Fibroblast of gingiva (primary cell): Measurements from ENCODE around the gene ANO9.
"Not testable (repeated sequence)": the region's sequence is repeated elsewhere in the genome, so short reads cannot be mapped to it uniquely, and the experiment has no call there.

ENCODE experiments used
- DNase-seq: peaks from one replicate; pipeline ENCODE4 v3.0.0-alpha.2; 2011; ENCODE audit warnings: low read depth

Gene ANO9

DNA sequence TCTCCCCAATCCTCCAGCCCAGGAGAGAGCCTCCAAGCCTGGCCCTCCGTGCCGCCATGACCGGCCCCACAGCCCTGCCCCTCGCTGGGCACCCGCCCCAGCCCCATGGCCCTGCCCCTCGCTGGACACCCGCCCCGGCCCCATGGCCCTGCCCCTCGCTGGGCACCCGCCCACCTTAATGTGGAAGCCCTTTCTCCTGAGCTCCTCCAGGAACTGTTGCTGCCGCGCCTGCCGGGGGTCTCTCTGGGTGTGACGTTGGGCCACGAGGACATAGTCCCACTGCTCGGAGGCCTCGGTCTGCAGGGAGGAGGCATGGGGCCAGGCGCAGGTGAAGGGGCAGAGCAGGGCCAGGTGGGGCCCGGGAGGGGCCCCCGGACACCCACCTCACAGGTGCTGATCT lies 8.2 kb downstream of the ANO9 start:
- DNase-seq: no peak

DNA sequence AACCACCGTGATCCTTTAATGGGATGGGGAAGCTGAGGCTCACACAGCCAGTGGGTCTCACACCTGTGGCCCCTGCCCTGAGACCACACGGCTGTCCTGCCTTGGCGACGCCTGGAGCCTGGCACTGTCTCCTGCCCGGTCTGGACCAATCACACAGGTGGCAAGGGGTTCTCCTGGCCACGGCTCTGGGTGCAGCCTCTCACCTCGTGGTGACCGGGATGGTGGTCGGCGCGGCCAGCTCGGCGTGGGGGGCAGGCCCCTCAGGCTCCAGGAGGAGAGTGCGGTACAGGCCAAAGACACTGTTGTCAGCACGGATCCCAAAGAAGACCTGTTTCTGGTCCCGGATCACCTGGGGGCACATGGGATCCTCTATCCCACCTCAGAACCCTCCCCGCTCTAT lies 8.7 kb downstream of the ANO9 start:
- no peak for DNase-seq

DNA sequence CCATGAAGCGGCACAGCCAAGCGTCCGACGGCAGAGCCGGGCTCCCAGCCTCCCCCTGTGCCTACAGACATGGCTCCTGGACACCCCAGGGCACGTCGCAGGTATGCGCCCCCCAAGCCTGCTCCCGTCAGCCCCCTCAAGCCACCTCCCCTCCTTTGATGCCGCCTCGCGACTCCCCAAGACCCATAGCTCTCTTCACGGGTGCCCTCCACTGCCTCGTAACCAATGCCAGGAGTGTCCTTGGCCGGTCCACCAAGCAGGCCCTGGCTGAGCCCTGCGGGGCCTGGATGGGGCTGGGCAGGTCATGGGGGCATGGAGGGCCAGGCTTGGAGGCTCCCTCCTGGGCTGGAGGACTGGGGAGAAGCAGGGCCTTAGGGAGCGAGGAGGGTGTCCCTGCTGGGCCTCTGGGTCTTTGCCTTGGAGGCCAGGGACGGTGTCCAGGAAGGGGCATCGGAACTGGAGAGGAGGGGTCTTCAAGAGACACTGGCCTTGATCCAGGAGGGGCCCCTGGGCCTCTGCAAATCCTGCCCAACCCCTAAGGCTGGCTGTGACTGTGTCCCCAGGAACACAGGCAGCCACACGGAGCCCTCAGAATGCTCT lies 9.2 kb downstream of the ANO9 start:
- DNase-seq: no peak

DNA sequence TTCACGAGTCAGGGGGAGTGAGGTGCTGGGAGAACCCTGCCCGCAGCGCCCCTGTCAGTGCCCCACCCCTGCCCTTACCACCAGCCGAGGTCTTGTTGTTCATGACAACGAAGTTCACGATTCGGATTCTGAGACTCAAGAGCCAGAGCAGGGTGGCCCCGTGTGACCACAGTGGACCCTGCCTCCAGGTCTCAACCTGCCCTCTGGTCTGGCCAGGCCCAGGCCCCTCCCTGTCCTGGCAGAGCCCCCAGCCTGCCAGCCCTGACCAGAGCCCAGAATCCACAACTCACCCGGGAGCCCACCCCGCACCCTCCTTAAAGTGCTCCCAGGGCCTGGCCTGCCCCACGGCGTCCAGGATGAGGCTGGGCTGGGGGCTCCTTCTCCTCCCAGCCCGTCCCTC lies 9.9 kb downstream of the ANO9 start:
- no peak for DNase-seq

DNA sequence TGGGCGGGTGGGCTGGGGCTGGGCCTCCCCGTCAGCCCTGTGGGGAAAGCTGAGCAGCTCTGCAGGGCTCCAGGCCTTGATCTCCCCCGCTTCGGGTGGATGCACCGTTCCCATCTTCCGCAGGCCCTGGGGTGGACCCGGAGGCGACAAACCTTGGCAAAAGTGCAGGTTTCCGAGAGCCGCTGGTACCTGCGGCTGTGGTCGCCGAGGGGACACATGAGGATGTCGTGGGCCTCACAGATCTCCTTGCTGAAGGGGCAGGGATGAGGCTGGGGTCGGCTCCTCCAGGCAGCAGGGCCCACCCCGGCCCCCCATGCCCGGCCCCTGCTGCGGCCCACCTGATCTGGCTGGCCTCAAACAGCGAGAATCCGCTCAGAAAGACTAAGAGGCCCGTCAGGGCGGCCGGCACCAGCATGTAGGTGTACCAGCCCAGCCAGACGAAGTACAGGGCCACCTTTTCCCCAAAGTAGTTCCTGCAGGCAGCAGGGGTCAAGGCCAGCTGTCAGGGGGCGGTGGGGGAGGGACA lies 11.8 kb downstream of the ANO9 start:
- no peak for DNase-seq

DNA sequence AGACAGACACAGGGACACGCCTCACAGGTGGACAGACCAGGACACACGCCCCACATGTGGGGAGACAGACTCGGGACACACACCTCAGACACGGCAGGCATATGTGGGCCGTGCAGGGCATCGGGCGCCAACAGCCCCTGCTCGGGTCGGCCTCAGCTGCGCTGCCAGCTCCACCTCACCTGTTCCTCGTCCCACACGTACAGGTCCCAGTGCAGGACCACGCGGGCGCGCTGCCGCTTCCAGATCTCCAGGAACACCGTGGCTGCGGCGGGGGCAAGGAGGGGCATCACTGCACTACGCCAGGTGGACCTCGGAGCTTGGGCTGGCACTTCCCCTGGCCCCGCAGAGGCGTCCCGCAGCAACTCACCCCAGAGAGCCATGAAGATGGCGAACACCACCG lies 12.4 kb downstream of the ANO9 start:
- DNase-seq: no peak

DNA sequence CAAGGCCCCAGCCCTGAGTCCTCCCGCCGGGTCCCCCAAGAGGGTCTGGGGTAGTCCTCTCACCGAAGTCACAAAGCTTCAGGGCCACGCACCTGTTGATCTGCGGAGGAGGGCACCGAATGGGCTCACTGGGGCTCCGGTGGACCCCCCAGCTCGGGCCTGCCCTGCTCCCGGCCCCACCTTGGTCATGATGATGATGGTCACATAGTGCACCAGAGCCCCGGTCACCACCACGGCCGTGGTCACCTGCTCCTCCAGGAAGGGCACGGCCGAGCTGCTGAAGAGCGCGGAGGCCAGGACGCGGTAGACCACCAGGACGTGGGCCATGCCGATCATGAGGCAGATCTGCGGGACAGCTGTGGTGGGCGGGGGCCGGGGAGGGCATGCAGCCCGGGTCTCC lies 13.5 kb downstream of the ANO9 start:
- no peak for DNase-seq

DNA sequence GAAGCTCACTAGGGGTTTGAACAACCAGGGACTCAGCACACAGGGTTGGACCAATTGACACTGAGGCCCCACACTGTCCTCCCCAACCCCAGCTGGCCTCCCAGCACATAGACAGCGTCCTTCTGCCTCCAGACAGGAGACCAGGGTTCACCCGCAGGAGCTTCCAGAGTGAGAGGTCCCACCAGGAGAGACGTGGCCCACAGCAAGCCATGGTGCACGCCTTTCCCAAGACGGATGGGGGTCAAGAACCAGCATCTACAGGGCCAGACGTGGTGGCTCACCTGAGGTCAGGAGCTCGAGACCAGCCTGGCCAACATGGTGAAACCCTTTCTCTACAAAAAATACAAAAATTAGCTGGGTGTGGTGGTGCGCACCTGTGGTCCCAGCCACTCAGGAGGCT lies 15.0 kb downstream of the ANO9 start:
- DNase-seq: no peak

DNA sequence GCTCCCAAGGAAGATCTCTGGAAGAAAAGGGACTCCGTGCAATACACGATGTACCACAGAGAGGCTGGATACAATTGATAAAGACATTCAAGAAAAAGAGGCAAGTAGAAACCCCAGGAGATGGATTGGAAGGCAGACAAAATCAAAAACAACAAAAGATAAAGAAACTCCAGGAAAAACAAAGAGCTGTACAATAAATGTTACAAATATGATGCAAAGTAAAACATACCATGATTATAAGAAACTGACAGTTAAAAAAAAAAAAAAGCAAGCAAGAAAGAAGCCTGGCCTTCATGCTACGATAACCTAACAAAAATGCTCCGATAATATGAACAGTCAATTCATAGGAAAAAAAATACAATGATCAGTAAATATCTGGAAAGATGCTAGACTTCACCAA lies 16.5 kb downstream of the ANO9 start:
- no peak for DNase-seq

DNA sequence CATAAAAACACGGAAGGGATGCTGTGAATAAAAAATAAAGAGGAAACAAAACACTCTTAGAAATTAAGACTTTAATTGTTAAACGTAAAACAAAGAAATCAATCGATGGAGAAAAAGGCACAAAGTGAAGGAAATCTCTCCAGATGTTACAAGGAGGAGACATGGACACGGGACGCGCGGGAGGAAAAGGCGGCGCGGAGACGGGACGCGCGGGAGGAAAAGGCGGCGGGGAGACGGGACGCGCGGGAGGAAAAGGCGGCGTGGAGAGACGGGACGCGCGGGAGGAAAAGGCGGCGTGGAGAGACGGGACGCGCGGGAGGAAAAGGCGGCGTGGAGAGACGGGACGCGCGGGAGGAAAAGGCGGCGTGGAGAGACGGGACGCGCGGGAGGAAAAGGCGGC lies 17.0 kb downstream of the ANO9 start:
- not testable (repeated sequence) for DNase-seq

DNA sequence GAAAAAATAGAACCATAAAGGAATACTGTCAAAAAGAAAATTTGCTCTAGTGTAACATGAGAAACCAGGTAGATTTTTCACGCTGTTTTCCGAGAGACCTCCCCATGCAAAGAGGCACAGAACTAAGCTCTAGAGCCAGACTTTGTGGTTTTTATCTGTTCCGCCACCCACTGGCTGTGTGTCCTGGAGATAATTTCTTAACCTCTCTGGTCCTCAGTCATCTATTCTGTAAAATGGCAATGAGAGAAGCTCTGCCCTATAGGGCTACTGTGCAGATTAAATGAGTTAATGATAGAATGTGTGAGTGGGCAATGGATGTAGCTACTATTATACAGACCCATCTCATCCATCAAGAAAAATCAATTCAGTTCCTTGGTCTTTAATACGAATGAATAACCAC lies 17.6 kb downstream of the ANO9 start:
- DNase-seq: no peak

DNA sequence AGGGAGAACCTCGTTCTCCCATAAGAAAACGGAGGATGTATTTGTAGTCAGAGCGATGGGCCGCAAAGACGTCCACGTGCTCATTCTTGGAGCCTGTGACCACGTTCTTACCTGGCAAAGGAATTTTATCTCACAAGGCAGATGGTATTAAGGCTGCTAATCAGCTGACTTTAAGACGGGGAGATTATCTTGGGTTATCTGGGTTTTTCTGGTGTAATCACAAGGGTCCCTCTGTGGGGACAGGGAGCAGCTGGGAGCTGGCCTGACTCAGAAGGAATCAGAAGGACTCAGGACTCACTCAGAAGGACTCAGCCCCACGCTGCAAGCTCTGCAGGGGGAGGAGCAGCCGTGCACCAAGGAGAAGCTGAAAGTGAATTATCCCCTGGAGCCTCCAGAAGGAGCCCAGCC lies 19.6 kb downstream of the ANO9 start:
- no peak for DNase-seq

DNA sequence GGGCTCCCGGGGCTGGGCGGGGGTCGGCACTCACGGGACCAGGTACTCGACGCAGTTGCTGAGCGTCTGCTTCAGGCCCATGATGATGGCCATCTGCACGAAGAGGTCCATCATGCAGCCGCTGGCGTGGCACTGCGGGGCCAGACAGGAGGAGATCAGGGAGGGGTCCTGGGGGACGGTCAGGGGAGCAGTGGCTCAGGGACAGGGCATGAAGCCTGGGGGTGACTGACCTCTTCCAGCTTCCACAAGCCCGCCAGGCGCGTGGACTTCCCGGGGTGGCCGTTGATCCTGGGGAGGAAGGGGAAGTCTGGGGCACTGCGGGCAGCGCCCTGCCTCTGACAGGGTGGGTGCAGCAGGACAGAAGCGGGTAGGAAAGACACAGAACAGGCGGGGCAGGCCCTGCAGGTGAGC lies 20.9 kb downstream of the ANO9 start:
- no peak for DNase-seq

DNA sequence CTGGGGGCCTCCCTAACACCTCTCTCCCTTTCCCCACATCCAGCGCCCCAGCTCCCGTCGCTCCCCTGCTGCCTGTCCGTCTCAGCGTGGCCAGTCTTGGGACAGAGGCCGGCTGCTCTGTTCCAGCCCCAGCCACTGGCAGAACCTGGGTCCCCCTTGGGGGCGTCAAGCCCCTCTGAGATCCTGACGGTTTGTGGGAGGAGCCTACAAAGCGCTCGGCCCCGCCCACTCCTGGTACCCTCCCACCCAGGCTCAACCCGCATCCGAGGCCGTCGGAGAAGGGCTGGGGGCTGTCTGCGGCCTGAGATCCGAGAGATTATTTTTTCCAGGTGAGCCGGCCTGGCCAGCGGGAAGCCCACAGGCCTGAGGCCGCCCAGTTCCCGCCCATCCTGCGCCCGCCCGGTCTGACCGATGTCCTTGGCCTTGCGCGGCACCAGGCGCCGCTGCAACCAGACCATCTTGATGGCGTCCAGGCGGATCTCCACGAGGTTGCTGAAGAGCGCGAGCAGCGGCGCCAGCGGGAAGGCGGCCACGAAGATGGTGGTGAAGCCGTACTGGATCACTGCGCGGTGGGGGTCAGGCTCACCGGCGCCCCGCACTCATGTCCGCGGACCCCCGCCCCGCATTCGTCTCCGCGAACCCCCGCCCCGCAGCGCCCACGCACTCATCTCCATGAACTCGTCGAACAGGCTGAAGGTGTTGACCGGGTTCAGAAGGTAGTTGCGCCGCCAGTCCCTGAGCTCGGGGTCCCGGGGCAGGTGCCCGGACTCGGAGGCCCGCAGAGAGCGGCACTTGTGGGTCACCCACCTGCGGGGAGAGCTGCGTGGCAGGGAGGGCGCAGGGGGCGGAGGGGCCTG lies 21.5 kb downstream of the ANO9 start:
- DNase-seq: no peak

DNA sequence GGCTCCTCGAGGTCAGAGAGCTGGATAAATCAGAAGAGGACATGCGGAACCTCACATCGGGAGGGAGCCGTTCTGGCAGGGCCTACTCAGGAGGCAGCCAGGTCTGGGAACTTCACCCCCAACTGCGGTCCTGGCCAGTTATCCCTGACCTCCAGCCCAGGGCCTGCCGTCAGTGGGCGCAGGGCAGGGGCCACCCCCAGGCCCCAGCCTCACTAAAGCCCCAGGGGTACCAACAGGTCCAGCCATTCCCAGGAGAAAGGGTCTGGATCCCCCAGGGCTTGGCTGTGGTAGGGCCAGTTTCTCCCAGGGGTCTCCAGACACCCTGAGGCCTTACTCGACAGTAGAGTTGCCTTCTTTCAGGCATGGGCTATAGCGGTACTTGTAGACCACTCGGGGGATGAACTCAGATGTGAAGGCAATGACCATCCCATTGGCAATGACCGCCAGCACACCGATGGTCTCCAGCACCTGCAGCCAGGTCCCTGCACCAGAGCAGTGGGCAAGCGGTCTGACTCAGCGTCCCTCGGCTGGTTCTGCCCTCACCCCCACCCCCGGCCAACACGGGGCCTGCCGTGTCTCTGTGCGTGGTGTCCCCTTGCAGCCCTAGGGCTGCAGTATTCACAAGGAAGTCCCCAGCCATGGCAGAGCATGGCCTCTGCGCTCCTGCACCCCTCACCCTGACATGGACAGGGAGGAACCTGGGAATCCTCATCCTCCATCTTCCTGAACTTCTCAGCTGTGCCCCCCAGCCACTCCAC lies 22.4 kb downstream of the ANO9 start:
- DNase-seq: no peak

DNA sequence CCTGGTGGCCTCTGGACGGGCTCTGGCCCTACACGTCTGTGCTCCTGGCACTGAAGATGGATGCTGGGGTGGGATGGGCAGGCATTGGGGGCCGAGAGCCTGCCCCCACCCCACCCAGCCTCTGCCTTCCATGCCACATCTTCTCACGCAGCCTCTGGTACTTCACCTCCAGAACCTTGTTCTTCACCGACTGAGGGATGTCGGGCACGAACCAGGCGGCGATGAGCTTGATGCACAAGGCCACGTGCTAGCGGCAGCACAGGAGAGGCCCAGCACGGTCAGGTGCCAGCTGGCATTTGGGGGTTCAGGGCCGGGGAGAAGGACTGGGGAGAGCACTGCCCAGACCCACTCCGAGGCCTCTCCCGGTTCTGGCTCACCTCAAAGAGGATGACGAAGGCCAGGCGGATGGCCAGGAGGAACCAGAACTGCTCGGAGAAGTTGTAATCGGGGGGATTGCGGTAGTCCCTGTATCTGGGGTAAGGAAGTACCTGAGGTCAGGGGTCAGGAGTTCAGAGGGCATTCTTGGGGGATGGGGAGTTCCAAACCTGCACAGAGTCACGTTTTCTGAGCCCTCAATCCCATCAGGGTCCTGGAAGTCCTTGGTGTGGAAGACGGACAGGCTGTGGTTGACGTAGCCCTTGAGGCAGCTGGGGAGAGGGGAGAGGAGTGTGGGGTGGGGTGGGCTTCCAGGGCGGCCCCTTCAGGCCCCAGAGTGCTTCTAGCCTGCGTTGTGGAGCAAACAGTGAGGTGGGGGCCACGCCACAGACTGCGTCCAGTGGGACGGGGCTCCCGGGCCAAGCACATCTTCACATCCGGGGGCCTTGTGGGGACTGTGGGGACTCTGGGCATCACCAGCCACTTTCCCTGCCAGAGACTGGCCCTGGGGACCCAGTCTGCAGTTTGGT lies 23.2 kb downstream of the ANO9 start:
- DNase-seq: no peak

DNA sequence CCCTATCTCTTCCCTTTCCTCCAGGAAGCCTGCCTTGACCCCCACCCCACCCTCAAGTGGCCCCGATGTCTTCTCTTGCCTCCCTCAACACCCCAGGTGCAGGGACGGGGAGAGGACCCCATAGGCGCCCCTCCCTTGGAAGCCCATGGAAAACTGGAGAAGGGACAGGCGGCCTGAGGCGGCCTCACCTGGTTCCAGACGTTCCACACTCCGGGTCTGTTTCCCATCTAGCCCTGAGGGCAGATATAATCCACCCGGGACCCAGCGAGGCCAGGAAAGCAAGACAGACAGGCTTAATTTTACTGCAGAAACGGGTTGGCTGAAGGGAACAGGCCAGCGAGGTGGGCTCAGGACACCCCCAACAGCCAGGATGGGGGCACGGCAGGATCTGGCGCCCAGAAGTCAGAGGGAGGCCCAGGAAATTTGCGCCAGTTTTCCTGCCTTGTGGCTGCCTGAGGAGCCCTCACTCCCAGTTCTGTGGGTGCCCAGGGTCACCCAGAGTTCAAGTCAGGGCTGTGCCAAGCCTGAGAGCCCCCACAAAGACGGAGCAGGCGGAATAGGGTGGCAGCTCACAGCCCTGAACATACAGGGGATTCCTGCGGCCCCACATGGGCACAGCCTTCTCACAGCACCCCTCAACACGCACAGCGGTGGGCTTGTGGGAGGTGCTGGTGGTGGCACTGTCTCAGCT lies 24.0 kb downstream of the ANO9 start:
- DNase-seq: no peak

DNA sequence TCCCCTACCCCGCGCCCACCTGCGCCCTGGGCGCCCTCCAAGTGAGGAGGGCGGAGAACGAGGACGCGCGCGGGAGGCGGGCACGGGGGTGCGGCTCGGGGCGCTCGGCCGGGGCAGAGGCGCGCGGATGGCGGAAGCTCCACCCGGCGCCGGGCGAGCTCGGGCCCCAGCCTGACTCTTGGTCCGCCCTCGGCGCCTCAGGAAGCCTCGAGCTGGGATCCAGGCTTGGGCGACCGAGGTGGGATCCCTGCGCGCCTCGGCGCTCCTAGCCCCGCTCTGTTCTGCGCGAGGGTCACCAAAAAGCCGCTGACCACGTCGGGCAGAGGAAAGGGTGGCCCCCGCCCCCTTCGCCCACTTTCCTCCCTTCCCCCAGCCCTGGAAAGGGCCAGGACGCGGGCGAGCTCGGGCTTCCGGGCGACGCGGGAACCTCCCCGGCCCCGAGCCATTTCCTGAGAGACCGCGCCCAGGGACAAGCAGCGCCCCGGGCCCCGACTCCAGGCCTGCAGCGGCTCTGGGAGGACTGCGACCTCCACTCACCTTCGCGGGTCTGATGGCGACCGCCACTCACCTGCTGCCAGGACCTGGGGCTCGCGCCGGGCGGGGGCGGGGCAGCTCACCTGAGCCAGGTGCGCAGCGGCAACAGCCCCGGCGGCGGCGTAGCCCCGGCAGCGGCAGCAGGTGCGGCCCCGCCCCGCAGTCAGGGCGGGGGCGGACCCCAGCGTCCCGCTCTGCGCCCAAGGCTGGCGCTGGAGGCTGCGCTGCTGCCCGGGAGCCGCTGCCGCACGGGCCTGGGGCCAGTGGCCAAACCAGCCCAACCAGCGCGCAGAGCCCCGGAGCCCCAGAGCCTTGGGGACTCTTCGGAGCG lies 24.8 kb downstream of the ANO9 start:
- DNase-seq: no peak

DNA sequence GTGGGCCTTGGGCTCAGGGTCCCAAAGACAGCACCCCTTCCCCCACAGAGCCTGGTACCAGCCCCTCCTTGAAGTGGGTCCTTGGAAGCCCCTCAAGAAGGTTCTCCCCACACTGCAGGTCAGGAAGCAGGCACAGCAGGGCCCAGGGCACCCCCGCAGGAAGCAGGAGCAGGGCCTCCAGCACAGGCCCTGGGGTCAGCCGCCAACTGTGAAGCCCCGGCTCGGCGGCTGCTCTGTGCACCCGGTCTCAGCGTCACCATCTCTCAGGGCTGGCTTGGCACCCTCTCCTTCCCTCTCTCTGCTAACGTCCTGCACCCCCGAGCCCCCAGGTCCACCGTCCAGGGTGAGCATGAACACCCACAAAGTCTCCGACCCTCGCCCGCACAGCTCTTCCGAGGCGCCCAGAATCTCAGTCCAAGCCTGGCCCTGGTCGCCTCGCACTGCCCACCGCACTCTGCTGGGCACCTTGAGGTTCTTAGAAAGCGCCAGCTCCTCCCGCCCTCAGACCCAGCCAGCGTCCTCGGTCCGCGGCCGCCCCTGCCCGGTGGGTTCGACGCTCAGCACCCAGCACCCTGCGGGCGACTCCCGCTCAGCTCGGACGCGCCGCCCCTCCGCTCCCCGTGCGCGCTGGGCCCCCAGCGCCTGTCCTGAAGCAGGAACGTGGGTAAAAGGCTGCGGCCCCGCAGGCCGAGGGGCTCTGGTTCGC lies 25.6 kb downstream of the ANO9 start:
- DNase-seq: no peak

DNA sequence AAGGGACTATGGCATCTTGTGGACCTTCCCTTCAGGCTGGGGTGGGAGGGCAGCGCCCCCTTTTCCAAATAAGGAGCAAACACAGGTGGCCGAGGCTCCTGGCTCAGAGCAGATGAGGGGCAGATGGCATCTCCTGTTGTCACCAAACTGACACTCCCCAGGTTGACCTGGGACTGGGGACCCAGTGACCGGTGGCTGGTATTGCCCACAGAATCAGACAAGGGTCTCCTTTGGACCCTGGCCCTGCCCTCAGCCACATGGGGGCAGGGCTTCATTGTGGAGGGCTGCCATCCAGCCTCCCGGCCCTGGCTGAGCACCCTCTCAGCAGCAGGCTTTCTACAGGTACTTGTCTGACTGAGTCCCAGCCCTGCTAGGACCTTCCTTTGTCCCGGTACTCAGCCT lies 26.2 kb downstream of the ANO9 start:
- no peak for DNase-seq
